H9 (cell line): ENCODE measurements around the gene RSPH3. TPM values are rescaled to one million over a fixed set of nuclear protein-coding genes. Genes with fewer than 3 reads are reported as not detected.
"Not testable (repeated sequence)": the region's sequence is repeated elsewhere in the genome, so short reads cannot be mapped to it uniquely, and the experiment has no call there.

ENCODE experiments used
- DNase-seq: peaks from one replicate; pipeline ENCODE4 v3.0.0-alpha.2; 2017
- H2AFZ ChIP-seq: one replicate; pipeline ENCODE4 v1.6.1; 2013; ENCODE audit warnings: mild to moderate bottlenecking, low read length, control low read depth, moderate library complexity
- H2AK5ac ChIP-seq: 2 replicates; pipeline ENCODE4 v1.6.1; 2013; ENCODE audit warnings: low read length, control low read depth, mixed read lengths; ENCODE audit not compliant: insufficient read length
- H2BK120ac ChIP-seq: one replicate; pipeline ENCODE4 v1.6.1; 2013; ENCODE audit warnings: low read depth, mild to moderate bottlenecking, low read length, control low read depth, inconsistent platforms; ENCODE audit not compliant: poor library complexity, severe bottlenecking
- H2BK12ac ChIP-seq: 2 replicates; pipeline ENCODE4 v1.6.1; 2013; ENCODE audit warnings: low read length, control low read depth, mixed read lengths, low read depth; ENCODE audit not compliant: insufficient read length
- H2BK15ac ChIP-seq: 2 replicates; pipeline ENCODE4 v1.6.1; 2013; ENCODE audit warnings: low read depth, low read length, control low read depth
- H2BK20ac ChIP-seq: one replicate; pipeline ENCODE4 v1.6.1; 2013; ENCODE audit warnings: low read depth, mild to moderate bottlenecking, low read length, control low read depth, inconsistent platforms; ENCODE audit not compliant: poor library complexity, severe bottlenecking
- H2BK5ac ChIP-seq: 2 replicates; pipeline ENCODE4 v1.6.1; 2013; ENCODE audit warnings: low read length, control low read depth, mixed read lengths; ENCODE audit not compliant: insufficient read length
- H3K14ac ChIP-seq: 2 replicates; pipeline ENCODE4 v1.6.1; 2013; ENCODE audit warnings: low read length, control low read depth; ENCODE audit not compliant: insufficient read depth
- H3K18ac ChIP-seq: 2 replicates; pipeline ENCODE4 v1.6.1; 2013; ENCODE audit warnings: low read depth, mild to moderate bottlenecking, mixed read lengths, low read length, control low read depth; ENCODE audit not compliant: insufficient read length
- H3K23ac ChIP-seq: 2 replicates; pipeline ENCODE4 v1.6.1; 2013; ENCODE audit warnings: low read length, control low read depth, mixed read lengths, low read depth; ENCODE audit not compliant: insufficient read length
- H3K23me2 ChIP-seq: 2 replicates; pipeline ENCODE4 v1.6.1; 2013; ENCODE audit warnings: low read depth, mild to moderate bottlenecking, mixed read lengths, low read length, control low read depth; ENCODE audit not compliant: insufficient read length, poor library complexity, severe bottlenecking
- H3K27ac ChIP-seq: 2 replicates; pipeline ENCODE4 v1.5.1; 2013; ENCODE audit warnings: low read length, control low read depth, mixed read lengths, low read depth; ENCODE audit not compliant: insufficient read length
- H3K27me3 ChIP-seq: 2 replicates; pipeline ENCODE4 v1.6.1; 2013; ENCODE audit warnings: low read length, control low read depth, inconsistent platforms; ENCODE audit not compliant: insufficient read depth
- H3K4ac ChIP-seq: 2 replicates; pipeline ENCODE4 v1.6.1; 2013; ENCODE audit warnings: low read depth, mild to moderate bottlenecking, control low read depth, inconsistent platforms, low read length, moderate library complexity
- H3K4me1 ChIP-seq: 2 replicates; pipeline ENCODE4 v1.6.1; 2013; ENCODE audit warnings: low read length, control low read depth, inconsistent platforms; ENCODE audit not compliant: insufficient read depth
- H3K4me2 ChIP-seq: 2 replicates; pipeline ENCODE4 v1.6.1; 2013; ENCODE audit warnings: low read length, control low read depth, mixed read lengths; ENCODE audit not compliant: insufficient read length, insufficient read depth
- H3K56ac ChIP-seq: 2 replicates; pipeline ENCODE4 v1.6.1; 2013; ENCODE audit warnings: low read depth, mild to moderate bottlenecking, mixed read lengths, low read length, control low read depth; ENCODE audit not compliant: insufficient read length
- H3K79me1 ChIP-seq: 2 replicates; pipeline ENCODE4 v1.6.1; 2013; ENCODE audit warnings: low read depth, mild to moderate bottlenecking, moderate library complexity, low read length, control low read depth, inconsistent platforms; ENCODE audit not compliant: insufficient read depth, poor library complexity, severe bottlenecking
- H3K79me2 ChIP-seq: 2 replicates; pipeline ENCODE4 v1.6.1; 2013; ENCODE audit warnings: low read length, control low read depth, inconsistent platforms; ENCODE audit not compliant: insufficient read depth
- H3K9ac ChIP-seq: 2 replicates; pipeline ENCODE4 v1.6.1; 2013; ENCODE audit warnings: low read length, control low read depth, mixed read lengths; ENCODE audit not compliant: insufficient read length; ENCODE audit errors: extremely low read depth
- H3K9me3 ChIP-seq: one replicate; pipeline ENCODE4 v1.6.1; 2013; ENCODE audit warnings: low read depth, low read length, inconsistent platforms; ENCODE audit not compliant: control insufficient read depth
- H3T11ph ChIP-seq: one replicate; pipeline ENCODE4 v1.6.1; 2013; ENCODE audit warnings: mild to moderate bottlenecking, low read length, control low read depth, inconsistent platforms
- H4K20me1 ChIP-seq: one replicate; pipeline ENCODE4 v1.6.1; 2013; ENCODE audit not compliant: control insufficient read depth, insufficient read length, insufficient read depth
- H4K5ac ChIP-seq: 2 replicates; pipeline ENCODE4 v1.6.1; 2013; ENCODE audit warnings: low read depth, mild to moderate bottlenecking, mixed read lengths, low read length, control low read depth; ENCODE audit not compliant: insufficient read length
- H4K8ac ChIP-seq: replicated peaks from 2 replicates; pipeline ENCODE4 v1.6.1; 2013; ENCODE audit warnings: low read length, control low read depth, mixed read lengths, low read depth; ENCODE audit not compliant: insufficient read length
- H4K91ac ChIP-seq: 2 replicates; pipeline ENCODE4 v1.6.1; 2013; ENCODE audit warnings: low read depth, mild to moderate bottlenecking, moderate library complexity, mixed read lengths, low read length, control low read depth; ENCODE audit not compliant: insufficient read length
- H3K27ac Mint-ChIP-seq, 3 experiments: 2 replicates in 2 of 3; 3 replicates in 1 of 3; pipeline ENCODE4 v1.8.0; 2020 to 2021; ENCODE audit warnings: mixed read lengths in 3 of 3, mild to moderate bottlenecking in 1 of 3, moderate library complexity in 1 of 3
- H3K27me3 Mint-ChIP-seq: 2 replicates; pipeline ENCODE4 v1.8.0; 2021; ENCODE audit warnings: low read depth, mild to moderate bottlenecking, moderate library complexity, mixed read lengths
- H3K36me3 Mint-ChIP-seq, 3 experiments: 2 replicates in 2 of 3; 3 replicates in 1 of 3; pipeline ENCODE4 v1.8.0; 2020 to 2021; ENCODE audit warnings: low read depth in 3 of 3, mixed read lengths in 3 of 3; ENCODE audit not compliant: insufficient read depth in 1 of 3
- H3K4me1 Mint-ChIP-seq, 2 experiments: 2 replicates each; pipeline ENCODE4 v1.8.0; 2020; ENCODE audit warnings: mixed read lengths in 2 of 2
- H3K4me3 Mint-ChIP-seq, 2 experiments: 2 replicates in 1 of 2; 3 replicates in 1 of 2; pipeline ENCODE4 v1.8.0; 2020 to 2021; ENCODE audit warnings: mild to moderate bottlenecking in 2 of 2, mixed read lengths in 2 of 2, moderate library complexity in 1 of 2
- H3K9me3 Mint-ChIP-seq, 2 experiments: 2 replicates in 1 of 2; 3 replicates in 1 of 2; pipeline ENCODE4 v1.8.0; 2020; ENCODE audit warnings: mild to moderate bottlenecking in 2 of 2, mixed read lengths in 2 of 2, moderate library complexity in 1 of 2
- WGBS: extraction: QIAGEN DNeasy Blood & Tissue Kit; methylation state at CpG from one replicate; pipeline ENCODE4 v1.1.7; 2013; ENCODE audit warnings: missing lambda C conversion rate, low lambda C conversion rate, mixed read lengths; ENCODE audit not compliant: insufficient read length; ENCODE audit errors: extremely low coverage; 5-methylcytosine and 5-hydroxymethylcytosine counted together
- total RNA-seq: library from RNA; stranded (reverse); gene quantifications from 2 replicates; pipeline ENCODE4 v1.2.1, GENCODE V29; 2021
- TF ChIP-seq, protein P1 (sequence below): fragments of 200-600 bp; sonication (generic); conservative IDR thresholded peaks from 3 replicates; pipeline ENCODE4 v1.8.0; 2021; ENCODE audit warnings: antibody characterized with exemption, mild to moderate bottlenecking

The RSPH3 gene
- total RNA-seq, 1 experiment from 2014 or later: 2.2 TPM

DNA sequence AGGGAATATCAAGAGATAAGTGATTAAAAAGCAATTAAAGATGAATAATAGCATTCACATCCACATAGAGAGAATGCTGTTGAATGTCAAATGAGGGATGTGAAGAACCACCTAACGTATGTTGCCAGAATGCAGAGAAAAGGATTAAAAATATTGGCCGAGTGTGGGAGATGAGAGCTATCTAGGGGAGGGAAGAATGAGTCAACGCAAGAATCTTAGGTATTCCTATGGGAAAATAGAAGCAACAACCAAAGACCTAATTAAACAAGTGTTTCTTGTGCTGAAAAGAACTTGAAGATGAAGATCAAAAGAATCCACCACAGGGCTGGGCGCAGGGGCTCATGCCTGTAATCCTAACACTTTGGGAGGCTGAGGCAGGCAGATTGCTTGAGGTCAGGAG is 12.2 kb upstream of the RSPH3 start:
- Histone ChIP-seq H3K79me2 (no peaks in the 10 kb centered on the region), H3K4me2 (no peak overlapping the region)
- no peak for DNase-seq

DNA sequence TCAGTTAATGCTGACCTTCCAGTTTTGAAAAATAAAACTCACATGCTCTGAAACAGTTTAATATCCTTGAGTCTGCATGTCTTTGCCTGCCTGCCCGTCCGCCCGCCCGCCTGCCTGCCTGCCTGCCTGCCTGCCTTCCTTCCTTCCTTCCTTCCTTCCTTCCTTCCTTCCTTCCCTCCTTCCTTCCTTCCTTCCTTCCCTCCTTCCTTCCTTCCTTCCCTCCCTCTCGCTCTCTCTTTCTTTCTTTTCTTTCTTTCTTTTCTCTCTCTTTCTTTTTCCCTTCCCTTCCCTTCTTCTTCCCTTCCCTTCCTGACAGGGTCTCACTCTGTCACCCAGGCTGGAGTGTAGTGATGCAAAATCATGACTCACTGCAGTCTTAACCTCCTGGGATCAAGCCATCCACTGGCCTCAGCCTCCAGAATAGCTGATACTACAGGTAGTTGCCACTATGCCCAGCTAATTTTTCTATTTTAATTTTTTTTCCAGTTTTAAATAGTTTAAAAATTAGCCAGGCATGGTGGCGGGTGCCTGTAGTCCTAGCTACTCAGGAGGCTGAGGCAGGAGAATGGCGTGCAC is 10.1 kb upstream of the RSPH3 start:
- H4K91ac ChIP-seq, H3K9me3 ChIP-seq, H2BK15ac ChIP-seq, H3K9me3 Mint-ChIP-seq, H3K79me2 ChIP-seq, H4K20me1 ChIP-seq, H3K27me3 Mint-ChIP-seq, H2BK120ac ChIP-seq, H3K27ac Mint-ChIP-seq, H2AFZ ChIP-seq, H2BK5ac ChIP-seq, H3K36me3 Mint-ChIP-seq, H2BK20ac ChIP-seq, H4K5ac ChIP-seq, H3K27ac ChIP-seq, H3K23ac ChIP-seq, H3K4me3 Mint-ChIP-seq, H3K27me3 ChIP-seq, H3K4me1 ChIP-seq, H3K4ac ChIP-seq, H3K14ac ChIP-seq, H3K56ac ChIP-seq, H2AK5ac ChIP-seq, H3K4me1 Mint-ChIP-seq, H3K79me1 ChIP-seq, H3K9ac ChIP-seq, H4K8ac ChIP-seq, DNase-seq, H3K4me2 ChIP-seq, H2BK12ac ChIP-seq, H3T11ph ChIP-seq, H3K18ac ChIP-seq, H3K23me2 ChIP-seq: not testable (repeated sequence)
- no CpG with 5 or more reads among the region's 7 CpGs for WGBS

More for the DNA sequence above, 12.2 kb upstream of the RSPH3 start:
- no peak overlapping the region for H2BK20ac ChIP-seq
- H4K8ac ChIP-seq: no peak overlapping the region
- no peak overlapping the region for H3K27ac Mint-ChIP-seq
- TF ChIP-seq, protein P1, sequence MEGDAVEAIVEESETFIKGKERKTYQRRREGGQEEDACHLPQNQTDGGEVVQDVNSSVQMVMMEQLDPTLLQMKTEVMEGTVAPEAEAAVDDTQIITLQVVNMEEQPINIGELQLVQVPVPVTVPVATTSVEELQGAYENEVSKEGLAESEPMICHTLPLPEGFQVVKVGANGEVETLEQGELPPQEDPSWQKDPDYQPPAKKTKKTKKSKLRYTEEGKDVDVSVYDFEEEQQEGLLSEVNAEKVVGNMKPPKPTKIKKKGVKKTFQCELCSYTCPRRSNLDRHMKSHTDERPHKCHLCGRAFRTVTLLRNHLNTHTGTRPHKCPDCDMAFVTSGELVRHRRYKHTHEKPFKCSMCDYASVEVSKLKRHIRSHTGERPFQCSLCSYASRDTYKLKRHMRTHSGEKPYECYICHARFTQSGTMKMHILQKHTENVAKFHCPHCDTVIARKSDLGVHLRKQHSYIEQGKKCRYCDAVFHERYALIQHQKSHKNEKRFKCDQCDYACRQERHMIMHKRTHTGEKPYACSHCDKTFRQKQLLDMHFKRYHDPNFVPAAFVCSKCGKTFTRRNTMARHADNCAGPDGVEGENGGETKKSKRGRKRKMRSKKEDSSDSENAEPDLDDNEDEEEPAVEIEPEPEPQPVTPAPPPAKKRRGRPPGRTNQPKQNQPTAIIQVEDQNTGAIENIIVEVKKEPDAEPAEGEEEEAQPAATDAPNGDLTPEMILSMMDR: no peak
- no peaks in the 10 kb centered on the region for H3K9me3 ChIP-seq
- no peak overlapping the region for H3K4me3 Mint-ChIP-seq
- no peak overlapping the region for H2BK15ac ChIP-seq
- no peaks in the 10 kb centered on the region; a peak in 1 of 5 replicates for H3K9me3 Mint-ChIP-seq
- H3K9ac ChIP-seq: no peak overlapping the region
- H4K5ac ChIP-seq: no peak overlapping the region
- no peak overlapping the region for H2BK120ac ChIP-seq
- WGBS: no CpG with 5 or more reads among the region's 4 CpGs
- H2AFZ ChIP-seq: no peak overlapping the region
- no peak overlapping the region for H3K23ac ChIP-seq
- H3K14ac ChIP-seq: no peak overlapping the region
- H3K27me3 ChIP-seq: no peaks in the 10 kb centered on the region
- H3K79me1 ChIP-seq: no peaks in the 10 kb centered on the region
- H3K4ac ChIP-seq: no peak overlapping the region
- no peaks in the 10 kb centered on the region; the same call in none of the 2 replicates for H3K27me3 Mint-ChIP-seq
- H3K36me3 Mint-ChIP-seq: no peaks in the 10 kb centered on the region
- H3K23me2 ChIP-seq: no peaks in the 10 kb centered on the region
- no peaks in the 10 kb centered on the region for H3K4me1 Mint-ChIP-seq
- no peak overlapping the region for H3K56ac ChIP-seq
- H2BK12ac ChIP-seq: no peak overlapping the region
- H3T11ph ChIP-seq: no peak overlapping the region
- no peak overlapping the region for H2AK5ac ChIP-seq
- no peak overlapping the region for H4K91ac ChIP-seq
- H3K27ac ChIP-seq: no peak overlapping the region
- H4K20me1 ChIP-seq: no peaks in the 10 kb centered on the region
- H3K18ac ChIP-seq: no peak overlapping the region
- no peaks in the 10 kb centered on the region for H3K4me1 ChIP-seq
- no peak overlapping the region for H2BK5ac ChIP-seq
